GM10847 (cell line): ENCODE results near the gene WNT7A.

Experiments used
- POLR2A ChIP-seq: IDR thresholded peaks from 2 replicates; pipeline ENCODE4 v1.6.1; 2011; ENCODE audit not compliant: insufficient read length; ENCODE audit errors: extremely low read depth

The WNT7A gene

DNA sequence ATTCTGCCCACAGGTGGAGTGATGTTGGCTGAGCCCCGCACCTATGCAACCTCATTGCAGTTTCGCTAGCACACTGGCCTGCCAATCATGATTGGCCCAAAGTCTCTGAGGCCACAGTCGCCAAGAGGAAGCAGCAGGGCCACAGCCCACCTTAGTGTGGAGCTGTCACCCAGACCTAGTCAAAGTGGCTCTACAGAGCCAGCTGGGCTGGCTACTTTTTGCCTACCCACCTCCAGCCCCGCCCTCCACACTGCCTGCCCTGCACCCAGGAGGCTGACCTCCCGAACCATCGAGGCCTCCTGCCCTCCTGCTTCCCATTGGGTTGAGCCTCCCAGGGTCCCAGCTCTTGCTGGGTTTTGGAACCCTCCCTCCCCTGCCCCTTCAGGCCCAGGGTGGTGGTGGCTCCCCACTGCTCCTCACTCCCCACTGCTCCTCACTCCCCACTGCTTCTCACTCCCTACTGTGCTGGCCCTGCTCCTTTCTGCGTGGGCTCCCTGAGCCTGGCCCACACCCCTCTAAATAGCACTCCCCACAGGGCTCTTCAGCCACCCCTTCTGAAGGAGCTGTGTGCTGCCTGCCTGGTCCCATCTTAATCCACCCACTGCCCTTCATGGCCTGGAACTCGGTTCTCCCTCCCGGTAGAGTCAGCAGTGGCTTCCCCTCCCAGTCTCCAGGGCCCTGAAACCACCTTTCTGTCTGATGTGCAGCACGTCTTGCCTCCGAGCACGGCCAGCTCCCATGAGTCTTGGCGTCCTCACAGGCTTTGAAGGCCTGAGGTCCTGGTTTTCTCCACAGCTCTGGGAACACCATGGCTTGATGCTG, 89.3 kb downstream of the WNT7A start:
- TF ChIP-seq POLR2A, result no peak

DNA sequence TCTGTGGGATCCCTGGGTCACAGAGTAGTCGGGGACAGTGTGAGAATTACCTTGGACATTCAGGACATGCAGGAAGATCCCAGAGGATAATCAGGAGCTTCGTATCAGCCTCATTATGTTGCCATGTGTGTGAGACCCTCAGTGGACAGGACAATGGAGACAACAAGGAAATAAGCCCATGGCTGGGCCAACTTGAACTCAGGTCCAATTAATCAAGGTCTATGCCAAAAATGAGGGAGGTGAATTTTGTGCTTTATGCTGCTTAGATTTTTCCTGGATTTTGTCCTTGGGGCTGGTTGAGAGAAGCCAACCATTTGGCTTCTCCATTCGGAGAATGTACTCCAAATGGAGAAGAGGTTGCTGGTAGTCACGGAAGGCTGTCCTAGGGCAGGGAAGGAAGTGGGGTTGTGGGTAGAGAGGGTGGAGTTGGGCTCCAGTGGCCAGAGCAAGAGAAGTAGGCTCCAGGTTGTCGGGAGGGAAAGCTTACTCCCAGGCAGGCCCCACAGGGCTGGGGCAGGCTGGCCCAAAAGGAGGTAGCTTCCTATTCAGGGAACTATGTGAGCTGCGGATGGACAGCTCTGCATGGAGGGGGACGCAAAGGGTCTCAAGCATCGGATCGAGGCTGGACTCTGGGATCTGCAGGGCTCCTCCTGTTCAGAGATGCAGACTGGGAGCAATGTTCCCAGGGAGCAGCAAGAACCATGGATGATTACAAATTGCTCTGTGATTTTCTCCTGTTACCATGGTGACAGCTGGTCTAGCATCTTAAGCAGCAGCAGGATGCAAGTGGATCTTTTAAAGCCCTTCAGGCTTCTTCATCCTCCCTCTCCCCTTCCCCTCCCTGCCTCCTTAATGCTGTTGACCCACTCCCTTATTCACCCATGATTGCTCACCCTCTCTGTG, 91.1 kb downstream of the WNT7A start:
- no peak for TF ChIP-seq POLR2A

DNA sequence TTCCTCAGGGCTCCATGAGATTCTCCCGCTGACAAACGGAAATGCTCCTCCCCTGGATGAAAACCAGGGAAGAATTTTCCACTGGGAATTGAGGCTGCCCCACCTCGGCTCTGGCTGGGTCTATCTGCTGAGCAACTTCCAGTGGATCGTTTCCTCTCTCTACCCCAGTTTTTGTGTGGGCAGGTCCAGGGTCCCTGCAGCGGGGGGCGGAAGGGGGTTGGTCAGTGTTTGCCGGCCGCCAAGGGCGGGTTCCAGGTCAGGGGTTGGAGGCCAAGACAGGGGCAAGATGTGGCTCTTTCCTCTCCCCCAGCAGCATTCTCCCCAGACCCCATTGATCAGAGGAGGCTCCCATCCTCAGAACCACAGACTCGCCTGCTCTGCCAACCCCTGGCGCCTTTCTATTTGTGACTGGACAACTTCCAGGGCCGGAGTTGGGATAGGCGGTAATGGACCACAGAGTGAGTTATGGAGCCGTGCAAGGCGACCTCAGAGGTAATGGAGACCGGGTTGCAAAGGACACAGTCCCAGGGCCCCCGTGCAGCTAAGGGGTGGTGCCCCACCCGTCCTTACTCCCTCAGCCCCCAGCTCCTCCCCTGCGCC, 92.2 kb downstream of the WNT7A start:
- no peak for TF ChIP-seq POLR2A

DNA sequence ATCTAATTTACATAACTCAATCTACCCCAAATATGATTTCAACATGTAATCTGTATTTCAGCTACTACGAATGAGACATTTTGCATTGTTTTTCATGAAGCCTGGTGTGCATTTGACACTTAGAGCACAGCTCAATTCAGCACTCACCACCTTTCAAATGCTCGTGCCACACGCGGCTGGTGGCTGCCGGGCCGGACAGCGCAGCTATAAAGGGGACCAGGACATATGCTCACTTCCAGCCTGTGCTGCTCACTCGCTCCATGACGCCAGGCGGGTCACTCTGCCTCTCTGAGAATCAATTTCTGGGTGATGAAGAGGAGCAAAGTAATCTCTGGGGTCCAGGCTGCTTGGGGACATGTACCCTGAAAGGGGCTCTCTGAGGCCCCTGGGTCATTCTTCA, 93.1 kb downstream of the WNT7A start:
- TF ChIP-seq POLR2A, result no peak

DNA sequence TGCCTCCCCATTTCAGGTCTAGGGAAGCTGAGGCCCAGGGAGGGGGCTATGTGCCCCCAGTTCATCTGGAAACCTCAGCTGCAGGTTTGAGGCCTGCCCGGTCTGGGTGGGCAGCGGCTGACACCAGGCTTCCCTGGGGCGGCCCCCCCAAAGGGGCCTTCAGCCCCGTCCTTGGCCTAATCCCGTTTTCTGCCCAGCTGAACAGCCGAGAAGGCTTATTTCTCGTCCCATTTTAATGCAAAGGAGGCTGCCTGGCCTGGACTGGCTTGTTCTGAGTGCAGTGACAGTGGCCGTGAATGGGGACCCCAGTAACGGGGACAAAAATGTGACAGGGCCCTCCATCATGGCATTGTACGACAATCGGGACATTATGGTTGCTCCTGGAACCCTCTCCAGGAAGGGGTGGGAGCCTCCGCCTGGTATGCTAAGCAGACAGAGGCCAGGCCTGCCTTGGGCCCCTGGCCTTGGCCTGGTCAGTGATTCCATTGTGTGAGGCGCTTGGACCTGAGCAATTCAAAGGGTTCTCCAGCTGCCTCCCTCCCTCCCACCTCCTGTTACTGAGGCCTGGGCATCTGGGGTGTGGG, 93.9 kb downstream of the WNT7A start:
- TF ChIP-seq POLR2A, result no peak

DNA sequence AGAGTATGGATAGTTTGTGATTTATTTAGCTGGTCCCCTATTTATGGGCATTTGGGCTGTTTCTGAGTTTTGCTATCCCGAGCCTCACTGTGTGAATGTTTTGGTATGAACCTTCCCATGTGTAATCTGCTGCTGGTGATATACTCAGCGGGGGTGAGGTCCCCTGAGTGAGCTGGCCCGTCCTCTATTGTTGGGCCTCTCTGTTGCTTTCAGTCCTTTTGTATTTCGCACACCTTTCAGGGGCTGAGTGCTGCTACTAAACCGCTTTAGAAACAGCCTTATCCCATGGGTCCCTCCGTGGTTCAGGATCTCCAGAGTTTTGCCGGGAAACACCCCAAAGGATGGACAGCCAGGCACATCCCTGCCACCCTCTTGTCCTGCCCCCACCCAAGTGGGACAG, 94.5 kb downstream of the WNT7A start:
- no peak for TF ChIP-seq POLR2A

DNA sequence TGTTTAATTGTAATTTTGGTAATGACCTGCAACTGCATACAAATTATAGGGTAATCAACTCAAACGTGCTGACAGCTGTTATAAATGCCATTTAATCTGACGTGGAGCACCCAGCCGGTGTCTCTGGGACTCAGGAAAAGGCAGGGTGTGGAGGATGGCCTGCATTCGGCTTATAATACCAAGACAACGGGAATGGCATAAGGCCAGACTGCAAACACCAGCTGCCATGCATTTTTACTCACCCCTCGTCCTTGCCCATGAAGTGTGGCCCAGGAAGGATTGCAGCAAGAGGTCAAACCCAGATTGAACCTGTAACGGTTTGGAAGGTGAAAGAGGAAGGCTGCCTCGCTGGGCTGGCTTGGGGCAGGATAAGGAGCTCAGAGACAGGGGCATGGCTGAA, 96.4 kb downstream of the WNT7A start:
- no peak for TF ChIP-seq POLR2A

DNA sequence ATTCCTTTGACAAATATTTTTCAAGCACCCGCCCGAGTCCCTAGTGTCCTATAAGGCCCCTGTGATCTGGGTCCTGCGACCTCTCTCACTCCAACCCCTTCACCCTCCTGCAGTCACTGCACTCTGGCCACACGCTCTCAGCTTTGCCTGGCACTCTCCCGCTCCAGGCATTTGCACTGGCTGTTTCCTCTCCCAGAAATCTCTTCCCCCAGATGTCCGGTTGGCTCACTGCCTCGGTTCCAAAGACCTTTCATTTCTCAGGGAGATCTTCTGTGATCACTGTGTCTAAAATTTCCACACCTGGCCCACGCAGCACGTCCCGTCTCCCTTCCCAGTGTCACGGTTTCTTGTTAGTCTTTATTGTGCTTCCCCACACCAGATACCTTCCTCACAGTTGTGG, 97.4 kb downstream of the WNT7A start:
- no peak for TF ChIP-seq POLR2A

DNA sequence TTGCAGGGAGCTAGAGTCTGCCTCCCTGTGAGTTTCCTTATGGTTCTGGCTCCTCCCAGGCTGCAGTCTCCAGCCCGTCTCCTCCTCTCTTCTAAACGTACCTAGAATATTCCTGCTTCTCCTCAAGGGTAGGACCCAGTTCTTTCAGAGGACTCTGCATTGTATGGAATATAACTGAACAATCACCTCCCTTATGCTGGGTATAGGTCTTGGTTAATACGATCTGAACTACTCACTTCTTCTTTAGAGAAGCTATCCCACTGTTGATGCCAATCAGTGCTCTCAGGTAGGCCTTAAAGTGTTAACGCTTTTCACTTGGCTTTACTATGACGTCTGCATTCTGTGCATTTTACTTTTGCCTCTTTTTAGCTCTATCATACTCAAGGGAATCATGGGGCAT, 98.5 kb downstream of the WNT7A start:
- no peak for TF ChIP-seq POLR2A

DNA sequence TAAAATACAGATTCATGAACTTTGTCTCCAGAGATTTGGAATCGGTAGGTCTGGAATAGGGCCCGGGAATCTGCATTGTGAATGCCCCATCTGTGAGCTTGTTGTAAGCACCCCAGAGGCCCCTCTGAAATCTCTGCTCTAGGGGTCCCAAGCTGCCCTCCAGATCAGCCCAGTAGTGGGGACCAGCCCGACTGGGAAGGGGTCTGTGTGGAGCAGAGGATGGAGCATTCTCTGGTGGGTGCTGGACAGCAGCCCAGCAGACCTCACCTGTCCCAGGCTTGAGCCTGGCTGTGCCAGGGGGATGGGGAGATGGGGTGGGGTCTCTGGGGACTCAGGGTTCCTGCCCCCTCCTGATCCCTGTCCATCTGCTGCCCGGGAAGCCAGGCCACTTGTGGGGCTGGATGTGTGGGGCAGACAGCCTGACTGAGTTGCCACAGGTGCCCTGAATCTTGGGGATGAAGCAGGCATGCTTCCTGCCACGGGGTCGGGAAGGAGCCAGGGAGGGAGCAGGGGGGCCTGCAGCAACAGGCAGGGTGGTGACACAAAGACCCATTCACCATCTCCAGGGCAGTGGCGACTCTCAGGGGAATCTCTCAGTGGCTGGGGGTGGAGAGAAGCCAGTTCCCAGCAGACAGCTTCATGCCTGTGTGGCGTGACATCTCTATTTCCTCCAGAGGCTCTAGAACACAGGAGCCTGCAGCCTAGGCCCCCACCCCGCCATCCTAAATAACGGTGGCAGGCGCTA, 99.3 kb downstream of the WNT7A start:
- no peak for TF ChIP-seq POLR2A

DNA sequence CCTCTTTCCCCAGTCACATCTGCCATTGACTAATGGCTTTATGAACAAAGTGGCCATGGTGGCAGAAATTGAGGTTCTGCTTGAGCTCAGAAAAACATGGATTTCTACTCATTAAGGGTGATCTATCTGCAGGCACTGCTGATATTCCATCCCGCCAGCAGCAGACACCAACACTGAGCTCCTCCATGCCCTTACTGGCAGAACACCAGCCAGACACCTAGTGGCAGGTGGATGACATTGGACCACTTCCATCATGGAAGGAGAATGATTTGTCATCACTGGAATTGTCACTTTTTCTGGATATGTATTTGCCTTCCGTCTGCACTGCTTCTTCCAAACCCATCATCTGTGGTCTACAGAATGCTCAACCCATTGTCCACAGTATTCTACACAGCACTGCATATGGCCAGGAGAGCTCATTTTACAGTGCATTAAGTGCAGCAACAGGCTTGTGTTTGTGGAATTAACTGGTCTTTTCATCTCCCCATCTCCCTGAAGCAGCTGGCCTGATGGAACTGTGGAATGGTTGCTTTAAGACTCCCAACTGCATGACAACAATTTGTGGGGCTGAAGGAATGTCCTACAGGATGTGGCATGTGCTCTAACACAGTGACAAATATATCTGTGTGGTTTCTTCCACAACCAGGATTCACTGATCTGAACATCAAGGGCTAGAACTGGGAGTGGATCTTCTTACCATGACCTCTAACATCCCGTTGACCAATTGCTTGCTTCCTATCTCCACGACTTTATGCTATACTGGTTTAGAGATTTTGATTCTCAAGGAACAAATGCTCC, 103.4 kb downstream of the WNT7A start:
- TF ChIP-seq POLR2A, result no peak

DNA sequence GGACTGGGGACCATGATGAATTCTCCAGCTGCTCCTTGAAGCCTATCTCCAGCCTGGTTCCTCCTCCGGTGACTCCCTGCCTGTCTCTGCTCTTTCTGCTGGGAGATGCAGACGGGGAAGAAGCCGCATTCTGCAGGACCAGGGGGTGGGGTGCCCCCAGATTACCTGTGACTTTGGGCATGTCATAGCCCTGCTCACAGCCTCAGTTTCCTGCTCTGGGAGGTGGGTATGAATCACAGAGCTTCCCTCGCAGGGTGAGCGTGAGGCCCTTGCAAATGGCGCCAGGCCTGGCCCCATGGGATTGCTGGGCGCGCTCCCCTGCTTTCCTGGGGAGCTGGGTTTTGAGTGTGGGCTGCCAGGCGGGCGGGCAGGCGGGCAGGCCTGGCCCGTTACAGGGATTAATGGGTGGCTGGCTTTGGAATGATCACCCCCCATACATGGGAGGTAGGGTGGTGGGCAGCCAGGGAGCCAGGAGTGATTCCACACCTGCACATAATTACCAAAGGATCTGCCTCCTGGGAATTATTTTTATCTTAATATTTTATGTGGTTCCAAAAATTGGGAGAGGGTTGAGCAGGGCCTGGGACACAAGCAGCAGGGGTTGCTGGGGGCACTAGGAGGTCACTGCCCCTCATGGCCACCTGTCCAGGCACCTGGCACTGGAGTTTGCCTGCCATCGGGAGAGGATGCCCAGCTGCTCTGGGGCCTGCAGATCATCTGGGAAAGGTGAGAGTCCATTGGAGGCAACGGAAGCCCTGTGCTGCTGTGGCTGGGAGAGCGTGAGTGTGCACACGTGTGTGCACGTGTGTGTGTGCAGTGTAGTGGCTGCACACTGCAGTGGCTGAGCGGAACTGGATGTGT, 106.8 kb downstream of the WNT7A start:
- no peak for TF ChIP-seq POLR2A

DNA sequence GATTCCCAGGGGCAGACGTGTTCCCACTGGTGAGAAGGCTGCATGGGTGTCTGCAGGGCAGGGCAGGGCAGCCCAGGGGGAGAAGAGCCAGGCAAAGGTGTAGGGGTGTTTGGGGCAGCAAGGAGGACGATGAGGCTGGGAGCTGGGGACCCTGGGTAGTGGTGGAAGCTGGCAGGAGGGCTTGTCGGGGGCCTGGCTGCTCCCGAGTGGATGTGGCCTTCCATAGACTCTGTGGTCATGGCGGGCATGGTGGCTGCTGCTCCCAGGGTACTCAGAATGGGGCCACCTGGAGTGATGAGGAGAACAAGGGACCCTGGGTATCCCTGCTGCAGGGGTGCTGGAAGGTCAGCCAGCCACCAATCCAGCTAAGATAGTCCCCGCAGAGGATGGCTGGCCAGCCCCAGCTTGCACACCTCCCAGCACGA, 107.5 kb downstream of the WNT7A start:
- no peak for TF ChIP-seq POLR2A
